Liver (tissue), 9 donors: ENCODE results near the gene MOGAT3. TPM values are rescaled to one million over a fixed set of nuclear protein-coding genes. Genes with fewer than 3 reads are reported as not detected.

Experiments used
- DNase-seq: peaks from one replicate; pipeline ENCODE4 v3.0.0-alpha.2; 2017; ENCODE audit warnings: low spot score
- H3K27ac ChIP-seq, 2 donors: one replicate each; pipeline ENCODE4 v1.7.0; 2013; ENCODE audit warnings: inconsistent platforms in 2 of 2, low read length in 2 of 2, control low read depth in 1 of 2, low read depth in 1 of 2, mild to moderate bottlenecking in 1 of 2
- H3K27me3 ChIP-seq, 4 donors: one replicate each; pipeline versions ENCODE4 v1.6.1 to v1.7.0; 2013; ENCODE audit warnings: low read length in 3 of 4, inconsistent platforms in 1 of 4, mild to moderate bottlenecking in 1 of 4, moderate library complexity in 1 of 4; ENCODE audit not compliant: control insufficient read depth in 4 of 4, insufficient read depth in 4 of 4
- H3K36me3 ChIP-seq, 4 donors: one replicate each; pipeline versions ENCODE4 v1.6.1 to v1.7.0; 2013; ENCODE audit warnings: low read length in 3 of 4, mild to moderate bottlenecking in 3 of 4, low read depth in 1 of 4, moderate library complexity in 1 of 4; ENCODE audit not compliant: control insufficient read depth in 4 of 4, insufficient read depth in 3 of 4
- H3K4me1 ChIP-seq, 4 donors: one replicate each; pipeline versions ENCODE4 v1.6.1 to v1.7.0; 2013; ENCODE audit warnings: low read length in 3 of 4, mild to moderate bottlenecking in 3 of 4, moderate library complexity in 1 of 4; ENCODE audit not compliant: control insufficient read depth in 4 of 4, insufficient read depth in 4 of 4
- H3K4me3 ChIP-seq, 3 donors: one replicate each; pipeline versions ENCODE4 v1.6.1 to v1.7.0; 2013; ENCODE audit warnings: low read length in 3 of 3, control low read depth in 1 of 3, low read depth in 1 of 3, mild to moderate bottlenecking in 1 of 3
- H3K9ac ChIP-seq, 2 donors: one replicate each; pipeline ENCODE4 v1.7.0; 2013; ENCODE audit warnings: low read length in 2 of 2, mild to moderate bottlenecking in 2 of 2, moderate library complexity in 2 of 2, control low read depth in 1 of 2, low read depth in 1 of 2
- H3K9me3 ChIP-seq, 4 donors: one replicate each; pipeline versions ENCODE4 v1.6.1 to v1.7.0; 2013; ENCODE audit warnings: low read length in 3 of 4; ENCODE audit not compliant: control insufficient read depth in 4 of 4
- ATF3 ChIP-seq: IDR thresholded peaks from 2 replicates; pipeline ENCODE4 v1.6.1; 2016; ENCODE audit warnings: antibody characterized with exemption
- CTCF ChIP-seq: fragments of 150-350 bp; IDR thresholded peaks from 2 replicates; pipeline ENCODE4 v1.5.1; 2017; ENCODE audit warnings: improper control_type of control experiment, low read depth, low read length; ENCODE audit not compliant: missing input control
- EGR1 ChIP-seq, 2 donors: IDR thresholded peaks; 2 replicates each; pipeline ENCODE4 v1.6.1; 2016 to 2018; ENCODE audit warnings: antibody characterized with exemption in 2 of 2, low read depth in 2 of 2
- FOXA1 ChIP-seq: IDR thresholded peaks from 2 replicates; pipeline ENCODE4 v1.6.1; 2016; ENCODE audit warnings: antibody characterized with exemption
- FOXA2 ChIP-seq: IDR thresholded peaks from 2 replicates; pipeline ENCODE4 v1.6.1; 2016; ENCODE audit warnings: antibody characterized with exemption
- GABPA ChIP-seq, 2 donors: IDR thresholded peaks in 1 of 2; conservative IDR thresholded peaks in 1 of 2; 2 replicates each; pipeline ENCODE4 v1.6.1; 2016; ENCODE audit warnings: antibody characterized with exemption in 2 of 2, mild to moderate bottlenecking in 1 of 2, moderate library complexity in 1 of 2
- HNF4A ChIP-seq, 2 donors: conservative IDR thresholded peaks; 2 replicates each; pipeline ENCODE4 v1.6.1; 2016; ENCODE audit warnings: antibody characterized with exemption in 2 of 2, mild to moderate bottlenecking in 2 of 2
- JUND ChIP-seq, 2 donors: IDR thresholded peaks; 2 replicates each; pipeline ENCODE4 v1.6.1; 2016; ENCODE audit warnings: antibody characterized with exemption in 2 of 2
- MAX ChIP-seq: IDR thresholded peaks from 2 replicates; pipeline ENCODE4 v1.6.1; 2016; ENCODE audit warnings: antibody characterized with exemption
- NR2F2 ChIP-seq: IDR thresholded peaks from 2 replicates; pipeline ENCODE4 v1.6.1; 2016; ENCODE audit warnings: antibody characterized with exemption
- RAD21 ChIP-seq, 2 donors: IDR thresholded peaks; 2 replicates each; pipeline ENCODE4 v1.6.1; 2016; ENCODE audit warnings: antibody characterized with exemption in 2 of 2, mild to moderate bottlenecking in 2 of 2
- RXRA ChIP-seq, 2 donors: IDR thresholded peaks; 2 replicates each; pipeline ENCODE4 v1.6.1; 2017 to 2018; ENCODE audit warnings: antibody characterized with exemption in 2 of 2, mild to moderate bottlenecking in 1 of 2
- SP1 ChIP-seq: IDR thresholded peaks from 2 replicates; pipeline ENCODE4 v1.6.1; 2018; ENCODE audit warnings: antibody characterized with exemption, mild to moderate bottlenecking
- TAF1 ChIP-seq: conservative IDR thresholded peaks from 2 replicates; pipeline ENCODE4 v1.6.1; 2016; ENCODE audit warnings: antibody characterized with exemption, mild to moderate bottlenecking
- YY1 ChIP-seq: IDR thresholded peaks from 2 replicates; pipeline ENCODE4 v1.6.1; 2016; ENCODE audit warnings: antibody characterized with exemption, mild to moderate bottlenecking
- ZBTB33 ChIP-seq: IDR thresholded peaks from 2 replicates; pipeline ENCODE4 v1.6.1; 2016; ENCODE audit warnings: antibody characterized with exemption
- WGBS: extraction: QIAGEN DNeasy Blood & Tissue Kit; methylation state at CpG from one replicate; pipeline ENCODE4 v1.1.7; 2013; 5-methylcytosine and 5-hydroxymethylcytosine counted together
- polyA plus RNA-seq, 2 donors: library from polyadenylated mRNA; stranded (reverse) in 1 of 2; unstranded in 1 of 2; fragments of 200-250 nt in 1 of 2; fragments of >200 nt in 1 of 2; fragmentation: Nextera tagmentation in 1 of 2; extraction: Ambion mirVana in 1 of 2; gene quantifications; one replicate each; pipeline versions ENCODE4 v1.2.1 to v1.2.3, GENCODE V29; 2013 to 2015
- total RNA-seq, 2 donors: library from RNA; depleted of rRNA; stranded (reverse); fragments of >200 nt; gene quantifications; one replicate each; pipeline ENCODE4 v1.2.3, GENCODE V29; 2014
- donor health status: healthy.
- donor health status: healthy.
- donor health status: healthy.
- donor health status: healthy.
- donor health status: healthy.

The MOGAT3 gene
- total and polyA plus RNA-seq, 4 donors: 1.8 to 7.9 (median 3.7) TPM

GRCh38 chr7:101208794-101209193 lies 8.0 kb upstream of the MOGAT3 start:
- H3K4me3 ChIP-seq: no peak overlapping the region
- no peak overlapping the region for H3K9ac ChIP-seq
- H3K9me3 ChIP-seq: no peaks in the 10 kb centered on the region
- no peak overlapping the region for H3K27ac ChIP-seq
- no peaks in the 10 kb centered on the region for H3K4me1 ChIP-seq
- TF ChIP-seq HNF4A (conservative IDR thresholded peaks at IDR 0.05) (no peak), CTCF (no peak), SP1 (no peak), MAX (no peak), RAD21 (IDR thresholded peaks at IDR 0.05) (no peak), RXRA (IDR thresholded peaks at IDR 0.05) (no peak), GABPA (IDR thresholded peaks at IDR 0.05 in 1 of 2, conservative IDR thresholded peaks at IDR 0.05 in 1 of 2) (no peak), ZBTB33 (no peak), ATF3 (no peak), FOXA1 (no peak), EGR1 (IDR thresholded peaks at IDR 0.05; ENCODE audit: low read depth in 2 of 2) (no peak), TAF1 (no peak), YY1 (no peak), JUND (IDR thresholded peaks at IDR 0.05) (no peak)
- no peaks in the 10 kb centered on the region for H3K27me3 ChIP-seq
- H3K36me3 ChIP-seq: peaks cover 12 to 48% (median 25%) of the 10 kb centered on the region in 4 donors
- 97% methylated on average over 14 of the region's 14 CpGs for WGBS
- DNase-seq: no peak

- Histone ChIP-seq H3K27ac (no peak overlapping the region), H3K36me3 (peaks cover 12 to 45% (median 23%) of the 10 kb centered on the region in 4 donors), H3K4me3 (no peak overlapping the region), H3K9me3 (no peaks in the 10 kb centered on the region), H3K27me3 (no peaks in the 10 kb centered on the region), H3K9ac (no peak overlapping the region), H3K4me1 (peaks cover 0 to 2% (median 0%) of the 10 kb centered on the region in 4 donors)
- TF ChIP-seq RXRA (IDR thresholded peaks at IDR 0.05): no peak
- TF ChIP-seq TAF1: no peak
- TF ChIP-seq ZBTB33: no peak
- no peak for TF ChIP-seq JUND (IDR thresholded peaks at IDR 0.05)
- no peak for TF ChIP-seq SP1
- no peak for TF ChIP-seq MAX
- no peak for TF ChIP-seq NR2F2
- no peak for TF ChIP-seq FOXA2
- no peak for TF ChIP-seq RAD21 (IDR thresholded peaks at IDR 0.05)
- 94% methylated on average over 17 of the region's 17 CpGs for WGBS
- DNase-seq: no peak
Measured at GRCh38 chr7:101207459-101207858, 6.6 kb upstream of the MOGAT3 start.
